ENCODE measurements around the gene AGAP1.

- TF ChIP-seq CTCF (IDR thresholded peaks at IDR 0.05) = no peak
- TF ChIP-seq EP300 (IDR thresholded peaks at IDR 0.05) = no peak
Measured at GRCh38 chr2:235494716-235495372, 1.0 kb downstream of the AGAP1 start.
